SJSA1 (cell line): ENCODE measurements around the gene SUZ12. TPM values are rescaled to one million over a fixed set of nuclear protein-coding genes. Genes with fewer than 3 reads are reported as not detected.
A peak's percentile ranks its signal among the peaks of the same experiment; 100 is the strongest.
"Not testable (repeated sequence)": the region's sequence is repeated elsewhere in the genome, so short reads cannot be mapped to it uniquely, and the experiment has no call there.

ENCODE experiments used
- DNase-seq, 2 experiments: peaks; one replicate each; pipeline ENCODE4 v3.0.0-alpha.2; 2015 to 2020; ENCODE audit warnings: low spot score in 2 of 2, low read depth in 1 of 2
- H3K27ac ChIP-seq: fragments of 250-450 bp; sonication (Bioruptor Pico); 2 replicates; pipeline ENCODE4 v1.5.1; 2020; ENCODE audit warnings: mild to moderate bottlenecking, moderate library complexity
- H3K27me3 ChIP-seq: fragments of 250-450 bp; sonication (Bioruptor Pico); replicated peaks from 2 replicates; pipeline ENCODE4 v1.5.1; 2020; ENCODE audit warnings: mild to moderate bottlenecking, moderate library complexity
- H3K36me3 ChIP-seq: fragments of 250-450 bp; sonication (Bioruptor Pico); 2 replicates; pipeline ENCODE4 v1.5.1; 2020; ENCODE audit warnings: mild to moderate bottlenecking
- H3K4me1 ChIP-seq: fragments of 250-450 bp; sonication (Bioruptor Pico); replicated peaks from 2 replicates; pipeline ENCODE4 v1.6.1; 2021; ENCODE audit warnings: mild to moderate bottlenecking
- H3K4me3 ChIP-seq: fragments of 250-450 bp; sonication (Bioruptor Pico); 2 replicates; pipeline ENCODE4 v1.5.1; 2020; ENCODE audit warnings: mild to moderate bottlenecking
- H3K9me3 ChIP-seq: fragments of 250-450 bp; sonication (Bioruptor Pico); replicated peaks from 2 replicates; pipeline ENCODE4 v1.5.1; 2020; ENCODE audit warnings: mild to moderate bottlenecking
- total RNA-seq: library from RNA; depleted of rRNA; stranded (reverse); fragments of >200 nt; shearing (Covaris generic); gene quantifications from 2 replicates; pipeline ENCODE4 v1.2.3, GENCODE V29; 2014

The SUZ12 gene
- total RNA-seq, 1 experiment from 2014 or later, result 33.6 TPM

GRCh38 chr17:31919802-31920525 lies 16.8 kb upstream of the SUZ12 start:
- DNase-seq, result peak; percentile 72 to 90
- H3K4me3 ChIP-seq, result peak overlapping the region; percentile 5
- H3K36me3 ChIP-seq, result no peaks in the 10 kb centered on the region
- no peaks in the 10 kb centered on the region for H3K27me3 ChIP-seq
- H3K27ac ChIP-seq, result peak overlapping the region; percentile 96
- peaks cover 39% of the 10 kb centered on the region for H3K4me1 ChIP-seq
- no peaks in the 10 kb centered on the region for H3K9me3 ChIP-seq

DNA sequence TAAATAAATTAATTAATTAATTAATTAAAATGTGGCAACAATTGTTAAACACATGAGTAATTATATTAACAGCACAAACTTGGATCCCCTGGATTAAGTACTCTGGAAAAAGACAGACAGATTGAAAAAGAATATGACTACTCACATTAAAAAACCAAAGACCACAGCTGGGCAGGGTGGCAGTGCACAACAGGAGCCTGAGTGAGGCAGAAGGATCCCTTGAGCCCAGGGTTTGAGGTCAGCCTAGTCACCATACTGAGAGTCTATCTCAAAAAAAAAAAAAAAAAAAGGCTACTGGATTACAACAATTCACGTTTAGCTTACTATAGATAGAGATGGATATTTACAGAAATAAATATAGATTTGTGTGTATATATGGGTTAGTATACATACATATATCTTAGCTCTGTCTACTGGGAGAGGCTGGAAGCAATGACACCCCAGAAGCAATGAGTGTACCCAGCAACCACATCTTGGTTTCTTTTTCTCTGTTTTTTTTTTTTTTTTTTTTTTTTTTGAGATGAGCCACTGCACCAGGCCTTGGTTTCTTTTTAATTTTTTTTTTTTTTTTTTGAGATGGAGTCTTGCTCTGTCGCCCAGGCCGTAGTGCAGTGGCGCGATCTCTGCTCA lies 10.6 kb upstream of the SUZ12 start:
- Histone ChIP-seq H3K4me1 (no peaks in the 10 kb centered on the region), H3K36me3 (no peaks in the 10 kb centered on the region), H3K9me3 (no peaks in the 10 kb centered on the region), H3K27me3 (no peaks in the 10 kb centered on the region), H3K4me3 (no peak overlapping the region), H3K27ac (no peak overlapping the region)
- DNase-seq, result no peak

DNA sequence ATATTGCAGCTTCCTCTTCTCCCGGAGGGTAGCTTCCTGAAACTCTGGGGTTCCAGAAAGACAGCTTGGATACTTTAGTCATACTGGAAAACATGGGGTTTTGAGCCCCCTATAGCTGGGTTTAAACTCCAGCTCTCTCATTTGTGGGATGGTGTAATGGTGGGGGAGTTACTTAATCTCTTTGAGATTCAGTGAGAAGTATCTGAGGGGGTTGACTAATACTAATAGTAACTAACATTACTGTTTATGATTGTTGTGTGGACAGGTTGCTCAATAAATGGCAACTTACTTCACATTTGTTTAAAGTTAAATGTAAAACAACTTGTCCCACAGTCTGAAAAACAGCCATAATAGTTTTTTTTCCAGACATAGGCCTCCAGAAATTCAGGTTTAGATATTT lies 5.1 kb upstream of the SUZ12 start:
- Histone ChIP-seq H3K4me1 (peaks cover 6% of the 10 kb centered on the region), H3K36me3 (no peaks in the 10 kb centered on the region), H3K4me3 (no peak overlapping the region), H3K27ac (no peak overlapping the region), H3K27me3 (no peaks in the 10 kb centered on the region), H3K9me3 (no peaks in the 10 kb centered on the region)
- DNase-seq, result no peak

DNA sequence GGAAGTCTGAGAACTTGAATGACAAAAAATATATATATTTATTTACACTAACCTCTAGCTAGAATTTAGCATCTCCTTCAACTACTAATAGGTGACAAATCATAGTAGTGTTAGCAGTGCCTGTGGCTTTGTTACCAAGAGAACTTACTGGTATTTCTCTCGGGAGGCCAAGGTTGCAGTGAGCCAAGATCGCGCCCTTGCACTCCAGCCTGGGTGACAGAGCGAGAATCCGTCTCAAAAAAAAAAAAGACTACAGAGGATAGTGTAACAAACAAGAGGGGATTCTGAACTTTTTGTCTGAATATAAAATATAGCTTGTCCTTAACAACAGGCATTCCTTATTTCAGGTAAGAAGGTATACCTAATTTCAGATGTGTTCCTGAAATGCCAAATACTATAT lies 1.3 kb upstream of the SUZ12 start:
- Histone ChIP-seq H3K27ac (no peak overlapping the region), H3K4me1 (peaks cover 6% of the 10 kb centered on the region), H3K36me3 (peaks cover 7% of the 10 kb centered on the region; the same call in 1 of the 2 replicates), H3K27me3 (no peaks in the 10 kb centered on the region), H3K4me3 (no peak overlapping the region), H3K9me3 (no peaks in the 10 kb centered on the region)
- DNase-seq, result no peak

DNA sequence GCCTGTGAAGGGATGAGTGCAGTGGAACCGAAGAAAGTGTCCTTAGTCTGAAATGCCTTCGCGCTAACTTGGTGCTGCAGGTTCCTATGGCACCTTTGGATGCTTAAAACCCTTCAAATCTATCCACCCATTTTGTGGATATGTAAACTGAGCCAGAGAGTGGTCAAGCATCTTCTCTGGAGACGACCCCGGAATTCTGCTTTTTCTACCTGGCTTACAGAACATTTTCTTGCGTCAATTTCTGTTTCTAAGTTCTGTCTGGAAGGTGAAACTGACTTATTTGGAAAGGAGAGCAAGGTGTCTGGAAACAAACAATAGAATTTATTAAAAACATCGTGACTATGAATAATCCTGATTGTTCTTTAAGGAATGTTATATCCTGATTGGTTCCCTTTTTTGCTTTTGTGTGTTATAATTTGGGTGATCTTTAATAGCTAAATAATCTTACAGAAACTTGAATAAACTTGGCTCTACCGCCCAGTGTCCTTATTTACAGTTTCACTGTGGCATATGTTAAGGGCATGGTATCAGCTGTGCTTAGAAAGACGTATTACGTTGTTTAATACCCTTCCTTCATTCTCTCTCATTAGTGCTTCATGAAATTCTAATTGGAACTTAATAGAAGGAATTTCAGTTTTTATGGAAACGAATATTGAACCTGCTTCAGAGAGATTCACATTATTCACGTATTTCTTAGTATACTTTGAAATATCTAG lies 1.3 kb downstream of the SUZ12 start:
- H3K4me3 ChIP-seq, result peak overlapping the region; percentile 32
- H3K27ac ChIP-seq, H3K9me3 ChIP-seq, H3K27me3 ChIP-seq, H3K4me1 ChIP-seq, H3K36me3 ChIP-seq: not testable (repeated sequence)
- peak in 1 of 2 experiments; percentile 21 for DNase-seq

GRCh38 chr17:31941916-31942315 lies 5.1 kb downstream of the SUZ12 start:
- DNase-seq, result peak in 1 of 2 experiments; percentile 8
- H3K36me3 ChIP-seq, result peaks cover 15% of the 10 kb centered on the region
- not testable (repeated sequence) for H3K27me3 ChIP-seq, H3K4me3 ChIP-seq, H3K4me1 ChIP-seq, H3K27ac ChIP-seq, H3K9me3 ChIP-seq

GRCh38 chr17:31942396-31942795 lies 5.6 kb downstream of the SUZ12 start:
- not testable (repeated sequence) for H3K27ac ChIP-seq, H3K9me3 ChIP-seq, H3K27me3 ChIP-seq, H3K4me3 ChIP-seq, H3K4me1 ChIP-seq
- peaks cover 12% of the 10 kb centered on the region for H3K36me3 ChIP-seq
- DNase-seq, result peak in 1 of 2 experiments; percentile 6

GRCh38 chr17:31951953-31952352 lies 15.1 kb downstream of the SUZ12 start:
- not testable (repeated sequence) for H3K27ac ChIP-seq, H3K9me3 ChIP-seq, H3K4me1 ChIP-seq, H3K27me3 ChIP-seq, H3K4me3 ChIP-seq
- DNase-seq, result peak in 1 of 2 experiments; percentile 8
- peaks cover 20% of the 10 kb centered on the region for H3K36me3 ChIP-seq

- H3K27me3 ChIP-seq, H3K4me3 ChIP-seq, H3K4me1 ChIP-seq, H3K27ac ChIP-seq, H3K9me3 ChIP-seq, DNase-seq: not testable (repeated sequence)
- peaks cover 54% of the 10 kb centered on the region for H3K36me3 ChIP-seq
Observed at GRCh38 chr17:31964131-31964530, 27.3 kb downstream of the SUZ12 start.

DNA sequence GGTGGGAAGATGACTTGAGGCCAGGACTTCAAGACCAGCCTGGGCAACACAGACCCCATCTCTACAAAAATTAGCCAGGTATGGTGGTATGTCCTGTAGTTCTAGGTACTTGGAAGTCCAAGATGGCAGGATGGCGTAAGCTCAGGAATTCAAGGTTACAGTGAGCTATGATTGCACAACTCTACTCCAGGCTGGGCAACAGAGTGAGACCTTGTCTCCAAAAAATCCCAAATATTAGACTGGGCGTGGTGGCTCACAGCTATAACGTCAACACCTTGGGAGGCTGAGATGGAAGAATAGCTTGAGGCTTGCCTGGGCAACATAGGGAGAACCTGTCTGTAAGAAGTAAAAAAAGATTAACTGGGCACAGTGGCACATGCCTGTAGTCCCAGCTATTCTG lies 30.8 kb downstream of the SUZ12 start:
- H3K27me3 ChIP-seq, result no peaks in the 10 kb centered on the region
- no peak overlapping the region for H3K4me3 ChIP-seq
- no peak for DNase-seq
- H3K9me3 ChIP-seq, result no peaks in the 10 kb centered on the region
- peaks cover 38% of the 10 kb centered on the region for H3K36me3 ChIP-seq
- H3K27ac ChIP-seq, result no peak overlapping the region
- no peaks in the 10 kb centered on the region for H3K4me1 ChIP-seq

DNA sequence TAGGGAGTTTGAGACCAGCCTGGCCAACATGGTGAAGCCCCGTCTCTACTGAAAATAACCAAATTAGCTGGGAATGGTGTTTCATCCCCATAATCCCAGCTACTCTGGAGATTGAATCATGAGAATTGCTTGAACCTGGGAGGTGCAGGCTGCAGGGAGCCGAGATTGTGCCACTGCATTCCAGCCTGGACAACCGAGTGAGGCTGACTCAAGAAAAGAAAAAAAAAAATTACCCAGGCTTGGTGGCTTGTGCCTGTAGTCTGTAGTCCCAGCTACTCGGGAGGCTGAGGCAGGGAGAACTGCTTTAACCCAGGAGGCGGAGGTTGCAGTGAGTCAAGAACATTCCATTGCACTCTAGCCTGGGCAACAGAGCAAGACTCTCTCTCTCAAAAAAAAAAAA lies 33.6 kb downstream of the SUZ12 start:
- H3K4me1 ChIP-seq, H3K9me3 ChIP-seq, DNase-seq, H3K27ac ChIP-seq, H3K27me3 ChIP-seq, H3K4me3 ChIP-seq: not testable (repeated sequence)
- H3K36me3 ChIP-seq, result peaks cover 21% of the 10 kb centered on the region

GRCh38 chr17:31974269-31975071 lies 37.7 kb downstream of the SUZ12 start:
- not testable (repeated sequence) for H3K27ac ChIP-seq, H3K27me3 ChIP-seq, H3K4me3 ChIP-seq, DNase-seq, H3K9me3 ChIP-seq, H3K4me1 ChIP-seq
- peaks cover 25% of the 10 kb centered on the region for H3K36me3 ChIP-seq

- H3K9me3 ChIP-seq, H3K27me3 ChIP-seq, DNase-seq, H3K27ac ChIP-seq, H3K4me3 ChIP-seq, H3K4me1 ChIP-seq: not testable (repeated sequence)
- peaks cover 25% of the 10 kb centered on the region for H3K36me3 ChIP-seq
Observed at GRCh38 chr17:31975391-31975790, 38.6 kb downstream of the SUZ12 start.
